Duodenal mucosa (tissue), 2 donors: ENCODE measurements around the gene BEND3.
"Not testable (repeated sequence)": the region's sequence is repeated elsewhere in the genome, so short reads cannot be mapped to it uniquely, and the experiment has no call there.

ENCODE experiments used
- H3K27ac ChIP-seq: one replicate; pipeline ENCODE4 v1.7.0; 2013; ENCODE audit warnings: low read depth, low read length
- H3K27me3 ChIP-seq, 2 donors: one replicate each; pipeline ENCODE4 v1.7.0; 2013; ENCODE audit warnings: low read length in 2 of 2, control low read depth in 1 of 2; ENCODE audit not compliant: insufficient read depth in 2 of 2, control insufficient read depth in 1 of 2
- H3K36me3 ChIP-seq, 2 donors: one replicate each; pipeline ENCODE4 v1.7.0; 2013; ENCODE audit warnings: low read length in 2 of 2, control low read depth in 1 of 2; ENCODE audit not compliant: insufficient read depth in 2 of 2, control insufficient read depth in 1 of 2
- H3K4me1 ChIP-seq, 2 donors: one replicate each; pipeline ENCODE4 v1.7.0; 2013; ENCODE audit warnings: low read length in 2 of 2, control low read depth in 1 of 2; ENCODE audit not compliant: insufficient read depth in 2 of 2, control insufficient read depth in 1 of 2
- H3K4me3 ChIP-seq, 2 donors: one replicate each; pipeline ENCODE4 v1.7.0; 2013; ENCODE audit warnings: low read length in 2 of 2, low read depth in 1 of 2
- H3K9ac ChIP-seq, 2 donors: one replicate each; pipeline ENCODE4 v1.7.0; 2013; ENCODE audit warnings: low read length in 2 of 2, low read depth in 1 of 2
- H3K9me3 ChIP-seq, 2 donors: one replicate each; pipeline ENCODE4 v1.7.0; 2013; ENCODE audit warnings: low read length in 2 of 2, control low read depth in 1 of 2; ENCODE audit not compliant: control insufficient read depth in 1 of 2

BEND3 gene

DNA sequence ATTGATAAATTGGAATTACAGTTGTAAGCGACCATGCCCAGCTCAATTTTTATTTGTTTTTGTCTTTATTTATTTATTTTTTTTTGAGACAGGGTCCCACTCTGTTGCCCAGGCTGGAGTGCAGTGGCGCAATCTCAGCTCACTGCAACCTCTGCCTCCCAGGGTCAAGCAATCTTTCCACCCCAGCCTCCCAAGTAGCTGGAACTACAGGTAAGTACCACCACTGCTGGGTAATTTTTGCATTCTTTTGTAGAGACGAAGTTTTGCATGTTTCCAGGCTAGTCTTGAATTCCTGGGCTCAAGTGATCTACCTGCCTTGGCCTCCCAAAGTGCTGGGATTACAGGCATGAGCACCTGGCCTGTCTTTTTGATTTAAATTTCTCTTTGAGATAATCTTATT is 21.0 kb upstream of the BEND3 start:
- H3K4me3 ChIP-seq, H3K4me1 ChIP-seq, H3K27ac ChIP-seq, H3K9ac ChIP-seq, H3K27me3 ChIP-seq, H3K9me3 ChIP-seq, H3K36me3 ChIP-seq: not testable (repeated sequence)

DNA sequence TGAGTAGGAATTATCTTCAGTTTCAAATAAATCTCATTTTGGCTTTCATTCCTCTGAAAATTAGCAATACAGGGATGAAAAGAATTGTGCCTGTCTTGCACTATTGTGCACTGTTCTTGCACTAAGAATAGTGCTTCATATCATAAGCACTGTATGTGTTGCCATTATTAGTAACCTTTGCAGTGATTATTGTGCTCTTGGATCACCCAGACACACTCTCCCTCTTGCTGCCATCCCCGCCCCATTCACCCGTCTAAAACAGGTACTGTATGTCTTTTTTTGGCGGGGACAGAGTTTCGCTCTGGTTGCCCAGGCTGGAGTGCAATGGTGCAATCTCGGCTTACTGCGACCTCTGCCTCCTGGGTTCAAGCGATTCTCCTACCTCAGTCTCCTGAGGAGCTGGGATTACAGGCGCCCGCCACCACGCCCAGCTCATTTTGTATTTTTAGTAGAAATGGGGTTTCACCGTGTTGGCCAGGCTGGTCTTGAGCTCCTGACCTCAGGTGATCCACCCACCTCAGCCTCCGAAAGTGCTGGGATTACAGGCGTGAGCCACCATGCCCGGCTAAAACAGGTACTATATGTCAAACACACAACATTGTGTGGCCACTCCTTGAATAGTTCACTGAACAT is 19.8 kb upstream of the BEND3 start:
- not testable (repeated sequence) for H3K27me3 ChIP-seq, H3K27ac ChIP-seq, H3K9ac ChIP-seq, H3K4me1 ChIP-seq, H3K9me3 ChIP-seq, H3K36me3 ChIP-seq, H3K4me3 ChIP-seq

DNA sequence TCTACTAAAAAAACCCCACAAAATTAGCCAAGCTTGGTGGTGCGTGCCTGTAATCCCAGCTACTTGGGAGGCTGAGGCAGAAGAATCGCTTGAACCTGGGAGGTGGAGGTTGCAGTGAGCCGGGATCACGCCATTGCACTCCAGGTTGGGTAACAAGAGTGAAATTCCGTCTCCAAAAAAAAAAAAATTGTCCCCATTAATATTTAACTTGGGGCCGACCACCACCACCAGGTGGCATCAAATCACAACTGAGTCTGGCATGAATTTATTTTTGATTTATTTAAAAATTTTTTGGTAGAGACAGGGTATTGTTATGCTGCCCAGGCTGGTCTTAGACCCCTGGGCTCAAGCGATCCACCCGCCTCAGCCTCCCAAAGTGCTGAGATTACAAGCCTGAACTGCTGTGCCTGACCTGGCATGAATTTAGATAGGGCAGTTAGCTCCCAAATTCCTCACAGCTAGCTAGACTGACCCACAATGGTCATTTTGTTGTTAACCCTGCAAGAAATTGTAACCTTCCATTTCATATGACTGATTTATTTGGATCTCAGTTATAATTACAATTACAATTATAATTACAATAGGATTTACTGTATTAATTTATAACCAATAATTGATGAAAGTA is 17.1 kb upstream of the BEND3 start:
- H3K27ac ChIP-seq, result no peak overlapping the region
- H3K36me3 ChIP-seq, result no peaks in the 10 kb centered on the region
- H3K4me1 ChIP-seq, result peaks cover 12 to 14% of the 10 kb centered on the region in 2 donors
- no peak overlapping the region for H3K9ac ChIP-seq
- H3K4me3 ChIP-seq, result no peak overlapping the region
- no peaks in the 10 kb centered on the region for H3K27me3 ChIP-seq
- no peaks in the 10 kb centered on the region for H3K9me3 ChIP-seq

DNA sequence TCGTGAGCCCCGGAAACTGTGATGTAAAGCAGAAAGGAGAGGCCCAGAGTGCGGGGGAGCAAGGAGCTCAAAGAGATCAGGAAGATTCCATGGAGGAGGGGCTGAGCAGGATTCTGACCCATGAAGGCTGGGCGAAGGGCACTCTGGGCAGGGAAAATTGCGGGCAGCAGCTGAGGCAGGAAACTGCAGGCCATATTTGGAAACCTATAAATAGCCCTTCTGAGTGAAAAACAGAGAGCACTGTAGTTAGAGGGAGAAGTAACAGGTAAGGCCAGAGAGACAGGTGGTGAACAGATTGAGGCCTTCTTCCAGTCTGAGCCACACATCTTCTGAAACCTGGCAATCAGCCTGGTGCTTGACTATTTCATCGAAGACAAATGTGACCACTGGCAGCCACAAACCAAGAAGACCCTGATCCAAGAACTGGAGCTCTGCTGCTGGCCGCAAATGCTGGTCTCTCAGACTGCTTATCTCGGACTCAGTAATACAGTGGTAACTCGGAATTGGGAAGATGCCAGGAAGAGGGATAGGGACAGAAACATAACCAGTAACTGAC is 14.1 kb upstream of the BEND3 start:
- Histone ChIP-seq H3K9ac (no peak overlapping the region), H3K36me3 (no peaks in the 10 kb centered on the region), H3K4me1 (peaks cover 12 to 14% of the 10 kb centered on the region in 2 donors), H3K4me3 (no peak overlapping the region), H3K27ac (no peak overlapping the region), H3K27me3 (no peaks in the 10 kb centered on the region), H3K9me3 (no peaks in the 10 kb centered on the region)

DNA sequence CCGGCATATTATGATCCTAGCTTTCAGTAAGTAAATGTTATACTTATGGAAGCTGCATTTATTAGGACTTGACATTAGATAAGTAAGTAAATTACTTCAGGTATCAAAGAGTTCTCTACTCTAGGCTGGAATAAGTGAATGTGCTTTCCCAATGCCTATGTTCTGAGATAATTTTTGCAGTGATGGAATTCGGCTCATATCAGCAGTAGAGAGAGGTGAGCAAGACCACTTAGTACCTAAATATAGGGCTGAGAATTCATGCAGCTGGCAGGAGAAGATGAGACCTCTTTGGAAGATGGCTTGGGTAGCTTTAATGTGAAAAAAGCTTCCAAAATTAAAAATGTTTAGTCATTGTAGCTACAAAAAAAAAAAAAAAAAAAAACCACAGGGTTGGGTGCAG is 13.3 kb upstream of the BEND3 start:
- H3K9me3 ChIP-seq, result no peaks in the 10 kb centered on the region
- H3K4me3 ChIP-seq, result no peak overlapping the region
- no peaks in the 10 kb centered on the region for H3K27me3 ChIP-seq
- H3K27ac ChIP-seq, result no peak overlapping the region
- H3K36me3 ChIP-seq, result no peaks in the 10 kb centered on the region
- peaks cover 12 to 14% of the 10 kb centered on the region in 2 donors for H3K4me1 ChIP-seq
- H3K9ac ChIP-seq, result no peak overlapping the region

DNA sequence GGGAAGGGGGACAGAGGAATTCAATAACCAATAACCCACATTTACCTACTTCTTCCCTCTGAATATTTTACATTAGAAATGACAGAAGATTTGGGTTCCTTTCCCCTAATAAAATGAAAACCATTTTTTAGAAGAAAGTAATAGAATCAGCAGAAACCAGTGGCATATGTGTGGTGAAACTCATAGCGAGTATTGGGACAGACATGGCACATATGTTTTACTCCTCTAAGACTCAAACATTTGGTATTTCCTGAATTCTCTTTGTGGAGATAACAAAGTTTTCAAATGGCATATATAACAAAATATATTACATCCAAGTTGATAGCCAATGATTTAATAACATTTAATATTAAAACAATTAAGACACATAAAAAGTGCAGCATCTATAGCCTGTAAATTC is 12.9 kb upstream of the BEND3 start:
- Histone ChIP-seq H3K4me3 (no peak overlapping the region), H3K9ac (no peak overlapping the region), H3K27me3 (no peaks in the 10 kb centered on the region), H3K9me3 (no peaks in the 10 kb centered on the region), H3K4me1 (peaks cover 12 to 14% of the 10 kb centered on the region in 2 donors), H3K36me3 (no peaks in the 10 kb centered on the region), H3K27ac (no peak overlapping the region)

DNA sequence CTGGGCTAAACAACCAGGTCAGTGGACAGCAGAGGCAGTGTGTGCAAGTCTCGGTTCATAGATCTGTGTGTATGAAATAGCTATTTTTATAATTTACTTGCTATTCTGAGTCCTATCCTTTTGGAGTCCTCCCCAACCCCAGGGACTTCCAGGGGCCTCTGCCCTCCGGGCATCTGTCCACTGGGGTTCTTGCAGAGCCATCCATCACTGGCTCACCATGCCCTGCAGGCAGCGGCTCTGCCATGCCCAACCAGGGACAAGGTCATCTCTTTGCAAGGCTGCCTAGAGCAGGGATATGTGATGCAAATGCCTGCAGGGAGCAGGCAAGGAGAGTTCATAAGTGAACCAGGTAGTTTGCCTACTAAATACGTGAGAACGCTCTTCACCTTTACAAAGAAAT is 10.5 kb upstream of the BEND3 start:
- H3K4me1 ChIP-seq, result peaks cover 14 to 15% of the 10 kb centered on the region in 2 donors
- no peaks in the 10 kb centered on the region for H3K36me3 ChIP-seq
- H3K9me3 ChIP-seq, result no peaks in the 10 kb centered on the region
- no peak overlapping the region for H3K4me3 ChIP-seq
- no peaks in the 10 kb centered on the region for H3K27me3 ChIP-seq
- no peak overlapping the region for H3K9ac ChIP-seq
- no peak overlapping the region for H3K27ac ChIP-seq

DNA sequence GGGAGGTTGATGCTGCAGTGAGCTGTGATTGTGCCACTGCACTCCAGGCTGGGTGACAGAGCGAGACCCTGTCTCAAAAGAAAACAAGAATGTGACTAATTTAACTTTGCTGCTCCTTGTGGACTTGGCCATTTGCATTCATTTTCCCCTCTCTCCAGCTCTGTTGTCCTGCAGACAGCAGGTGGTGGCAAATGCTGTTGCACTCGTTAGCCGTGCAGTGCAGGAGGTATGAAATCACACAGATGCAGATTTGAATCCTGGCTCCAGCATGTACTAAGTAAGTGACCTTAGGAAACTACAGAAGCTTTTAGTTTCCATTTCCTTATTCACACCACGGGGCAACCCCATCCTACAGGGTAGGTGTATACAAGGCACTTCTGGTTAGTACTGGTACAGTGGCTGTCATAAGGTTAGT is 9.6 kb upstream of the BEND3 start:
- H3K4me3 ChIP-seq, result no peak overlapping the region
- peaks cover 13% of the 10 kb centered on the region in 2 donors for H3K4me1 ChIP-seq
- no peaks in the 10 kb centered on the region for H3K36me3 ChIP-seq
- no peak overlapping the region for H3K9ac ChIP-seq
- no peaks in the 10 kb centered on the region for H3K9me3 ChIP-seq
- H3K27me3 ChIP-seq, result no peaks in the 10 kb centered on the region
- no peak overlapping the region for H3K27ac ChIP-seq

DNA sequence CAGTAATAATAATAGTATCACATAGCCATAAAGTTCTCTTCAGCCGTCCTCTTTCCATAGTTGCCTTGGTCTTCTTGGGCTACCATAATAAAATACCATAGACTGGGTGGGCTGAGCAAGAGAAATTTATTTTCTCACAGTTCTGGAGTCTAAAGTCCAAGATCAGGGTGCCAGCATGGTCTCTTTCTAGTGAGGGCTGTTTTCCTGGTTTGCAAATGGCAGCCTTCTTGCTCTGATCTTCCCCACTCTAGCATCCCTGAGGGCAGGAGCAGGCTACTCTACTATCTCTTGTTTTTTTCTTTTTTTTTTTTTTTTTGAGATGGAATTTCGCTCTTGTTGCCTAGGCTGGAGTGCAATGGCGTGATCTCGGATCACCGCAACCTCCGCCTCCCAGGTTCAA is 8.2 kb upstream of the BEND3 start:
- Histone ChIP-seq H3K9ac (no peak overlapping the region), H3K4me1 (peaks cover 5 to 6% of the 10 kb centered on the region in 2 donors), H3K36me3 (no peaks in the 10 kb centered on the region), H3K9me3 (no peaks in the 10 kb centered on the region), H3K27ac (no peak overlapping the region), H3K4me3 (no peak overlapping the region), H3K27me3 (no peaks in the 10 kb centered on the region)

DNA sequence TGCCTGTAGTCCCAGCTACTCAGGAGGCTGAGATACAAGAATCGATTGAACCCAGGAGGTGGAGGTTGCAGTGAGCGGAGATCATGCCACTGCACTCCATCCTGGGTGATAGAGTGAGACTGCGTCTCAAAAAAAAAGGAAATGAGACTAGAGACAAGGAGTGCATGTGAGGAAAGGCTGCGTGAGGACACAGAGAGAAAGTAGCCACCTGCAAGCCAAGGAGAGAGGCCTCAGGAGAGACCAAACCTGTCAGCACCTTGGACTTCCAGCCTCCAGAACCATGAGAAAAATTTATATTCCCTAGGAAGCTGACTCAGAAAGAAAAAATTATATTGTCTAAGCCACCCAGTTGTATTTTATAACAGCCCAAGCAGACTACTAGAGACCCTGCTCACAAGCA is 7.4 kb upstream of the BEND3 start:
- peaks cover under 1 to 5% of the 10 kb centered on the region in 2 donors for H3K4me1 ChIP-seq
- H3K27me3 ChIP-seq, result no peaks in the 10 kb centered on the region
- H3K9me3 ChIP-seq, result no peaks in the 10 kb centered on the region
- no peak overlapping the region for H3K9ac ChIP-seq
- H3K36me3 ChIP-seq, result no peaks in the 10 kb centered on the region
- no peak overlapping the region for H3K27ac ChIP-seq
- no peak overlapping the region for H3K4me3 ChIP-seq
